ENCODE data around the gene TMX3. TPM values are rescaled to one million over a fixed set of nuclear protein-coding genes. Genes with fewer than 3 reads are reported as not detected.
A peak's percentile ranks its signal among the peaks of the same experiment; 100 is the strongest.

The TMX3 gene
- total and polyA plus RNA-seq, 12 donors: 17.8 to 46.6 (median 30.1) TPM

DNA sequence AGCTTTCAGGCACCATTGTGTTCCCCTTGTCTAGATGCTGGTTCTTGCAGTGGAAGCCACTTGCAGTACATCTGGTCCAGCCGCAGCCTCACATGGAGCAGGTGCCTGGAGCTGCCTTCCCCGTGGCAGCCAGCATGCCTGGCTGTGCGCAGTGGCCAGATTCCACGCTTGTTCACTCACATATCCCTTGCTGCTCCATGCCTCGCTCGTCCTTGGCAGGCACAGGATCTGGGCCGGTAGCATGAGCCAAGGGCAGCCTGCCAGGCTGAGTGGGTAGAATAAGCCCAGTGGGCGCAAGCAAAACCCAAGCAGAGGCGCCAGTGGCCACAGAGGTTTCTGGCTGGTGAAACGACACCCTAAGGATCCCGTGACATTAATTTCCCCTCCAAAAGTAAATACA lies 20.6 kb downstream of the TMX3 start:
- no peaks in the 10 kb centered on the region for H3K9me3 ChIP-seq (replicated peaks in 1 of 3)

DNA sequence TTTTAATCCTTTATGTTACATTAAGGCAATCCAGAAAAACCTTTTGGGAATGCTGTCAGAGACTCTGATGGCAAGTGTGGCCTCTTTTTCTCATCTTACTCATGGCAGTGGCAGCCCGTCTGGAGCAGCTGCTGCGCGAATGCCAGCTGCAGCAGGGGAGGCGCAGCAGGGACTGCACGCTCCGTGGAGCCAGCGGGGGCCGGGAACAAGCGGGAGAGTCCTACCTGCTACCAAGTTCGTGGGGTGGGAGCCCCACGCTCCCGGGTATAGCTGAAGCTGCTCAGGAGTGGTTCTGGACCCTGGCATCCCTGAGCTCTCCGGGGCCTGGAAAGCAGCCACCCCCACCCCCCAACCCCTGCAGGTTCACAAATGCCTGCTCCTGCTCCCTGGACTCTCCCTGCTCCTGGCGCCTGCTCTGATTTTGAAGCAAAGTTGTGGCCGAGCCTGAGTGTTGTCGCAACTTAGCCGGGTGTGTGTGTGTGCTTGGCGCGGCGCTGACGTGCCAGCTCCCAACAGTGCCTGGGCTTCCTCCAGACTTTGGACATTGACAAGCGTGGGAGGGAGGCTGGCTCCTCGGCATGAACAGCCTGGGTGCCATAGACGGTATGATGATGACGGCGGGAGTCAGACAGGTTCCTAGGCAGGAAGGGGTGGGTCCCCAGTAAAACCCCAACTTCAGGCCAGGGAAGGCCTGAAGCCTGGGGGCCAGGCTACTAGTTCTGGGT lies 21.7 kb downstream of the TMX3 start:
- Histone ChIP-seq H3K36me3 (replicated peaks in 1 of 2) (peaks cover 0 to 31% of the 10 kb centered on the region in 2 donors), H3K9me3 (replicated peaks in 1 of 3) (no peaks in the 10 kb centered on the region), H3K4me1 (replicated peaks in 1 of 2) (no peaks in the 10 kb centered on the region), H3K4me3 (no peak overlapping the region), H3K27ac (no peak overlapping the region), H3K27me3 (no peaks in the 10 kb centered on the region)
- no peak for TF ChIP-seq POLR2A (IDR thresholded peaks at IDR 0.05)
- TF ChIP-seq, protein P1, sequence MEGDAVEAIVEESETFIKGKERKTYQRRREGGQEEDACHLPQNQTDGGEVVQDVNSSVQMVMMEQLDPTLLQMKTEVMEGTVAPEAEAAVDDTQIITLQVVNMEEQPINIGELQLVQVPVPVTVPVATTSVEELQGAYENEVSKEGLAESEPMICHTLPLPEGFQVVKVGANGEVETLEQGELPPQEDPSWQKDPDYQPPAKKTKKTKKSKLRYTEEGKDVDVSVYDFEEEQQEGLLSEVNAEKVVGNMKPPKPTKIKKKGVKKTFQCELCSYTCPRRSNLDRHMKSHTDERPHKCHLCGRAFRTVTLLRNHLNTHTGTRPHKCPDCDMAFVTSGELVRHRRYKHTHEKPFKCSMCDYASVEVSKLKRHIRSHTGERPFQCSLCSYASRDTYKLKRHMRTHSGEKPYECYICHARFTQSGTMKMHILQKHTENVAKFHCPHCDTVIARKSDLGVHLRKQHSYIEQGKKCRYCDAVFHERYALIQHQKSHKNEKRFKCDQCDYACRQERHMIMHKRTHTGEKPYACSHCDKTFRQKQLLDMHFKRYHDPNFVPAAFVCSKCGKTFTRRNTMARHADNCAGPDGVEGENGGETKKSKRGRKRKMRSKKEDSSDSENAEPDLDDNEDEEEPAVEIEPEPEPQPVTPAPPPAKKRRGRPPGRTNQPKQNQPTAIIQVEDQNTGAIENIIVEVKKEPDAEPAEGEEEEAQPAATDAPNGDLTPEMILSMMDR (IDR thresholded peaks at IDR 0.05): no peak
- WGBS, 4 donors: 96 to 98% (median 98%) methylated on average over 11 to 26 of the region's 26 CpGs
- intact Hi-C loops (cut with DNase I): no loop called here
- DNase-seq: no peak

More for the DNA sequence above, 20.6 kb downstream of the TMX3 start:
- no peak for TF ChIP-seq POLR2A (IDR thresholded peaks at IDR 0.05)
- TF ChIP-seq, protein P1 (IDR thresholded peaks at IDR 0.05): no peak
- Histone ChIP-seq H3K4me1 (replicated peaks in 1 of 2) (no peaks in the 10 kb centered on the region), H3K27me3 (no peaks in the 10 kb centered on the region), H3K36me3 (replicated peaks in 1 of 2) (peaks cover 0 to 31% of the 10 kb centered on the region in 2 donors), H3K4me3 (no peak overlapping the region), H3K27ac (no peak overlapping the region)
- no peak for DNase-seq
- intact Hi-C loops (cut with DNase I): no loop called here
- WGBS, 4 donors: 88 to 95% (median 93%) methylated on average over 6 to 11 of the region's 11 CpGs

DNA sequence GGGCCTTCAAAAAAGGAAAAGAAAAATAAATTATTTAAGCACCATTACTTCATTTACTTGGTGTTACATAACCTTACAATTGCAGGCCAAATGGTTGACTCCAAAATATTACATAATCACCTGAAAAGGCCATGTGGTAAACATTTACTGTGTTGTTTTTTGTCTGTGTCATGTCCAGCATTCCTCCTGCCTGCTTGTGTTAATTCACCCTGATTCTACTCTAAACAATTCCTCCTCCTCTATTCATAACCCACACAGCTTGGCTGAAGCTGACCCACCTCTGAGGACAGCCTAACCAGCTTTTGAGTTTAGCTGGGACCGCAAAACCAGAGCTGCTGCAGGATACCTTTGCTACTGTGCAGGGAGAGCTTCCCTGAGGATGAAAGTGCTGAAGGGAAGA lies 35.4 kb downstream of the TMX3 start:
- Histone ChIP-seq H3K27ac (peak overlapping the region in 1 of 5 donors; percentile 4), H3K27me3 (no peaks in the 10 kb centered on the region), H3K9me3 (replicated peaks in 1 of 3) (peaks cover 0 to 4% (median 0%) of the 10 kb centered on the region in 3 donors), H3K36me3 (replicated peaks in 1 of 2) (peaks cover 0 to 36% of the 10 kb centered on the region in 2 donors), H3K4me3 (no peak overlapping the region), H3K4me1 (replicated peaks in 1 of 2) (peaks cover 0 to 6% of the 10 kb centered on the region in 2 donors)
- WGBS, 4 donors: 92 to 94% (median 93%) methylated on average over 1 of the region's 1 CpG
- intact Hi-C loops (cut with DNase I): no loop called here
- TF ChIP-seq, protein P1 (IDR thresholded peaks at IDR 0.05): no peak
- TF ChIP-seq POLR2A (IDR thresholded peaks at IDR 0.05): no peak
- DNase-seq: no peak

DNA sequence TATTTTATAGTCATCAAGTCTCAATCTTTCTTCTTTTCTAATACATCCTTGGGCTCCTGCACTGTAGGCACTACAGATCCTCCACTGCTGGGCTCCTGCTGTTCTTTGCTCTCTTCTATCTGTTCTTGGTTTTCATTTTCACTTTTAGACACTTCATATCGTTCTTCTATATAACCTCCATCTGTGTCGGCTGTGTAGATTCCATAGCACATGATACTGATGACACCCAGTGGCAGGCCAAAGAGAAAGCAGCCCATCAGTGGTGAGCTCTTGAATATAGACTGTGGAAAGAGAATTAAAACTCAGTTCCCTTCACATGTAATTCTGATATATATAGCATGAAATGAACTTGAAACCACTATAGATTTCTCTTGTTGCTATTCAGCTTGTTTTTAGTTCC lies 38.0 kb downstream of the TMX3 start:
- no peak overlapping the region for H3K27ac ChIP-seq
- peaks cover 0 to 6% of the 10 kb centered on the region in 2 donors for H3K4me1 ChIP-seq (replicated peaks in 1 of 2)
- no peak for TF ChIP-seq POLR2A (IDR thresholded peaks at IDR 0.05)
- TF ChIP-seq, protein P1 (IDR thresholded peaks at IDR 0.05): no peak
- H3K4me3 ChIP-seq: no peak overlapping the region
- intact Hi-C loops (cut with DNase I): no loop called here
- WGBS, 4 donors: 70 to 85% (median 74%) methylated on average over 2 of the region's 2 CpGs
- peaks cover 0 to 4% (median 0%) of the 10 kb centered on the region in 3 donors for H3K9me3 ChIP-seq (replicated peaks in 1 of 3)
- no peak for DNase-seq
- no peaks in the 10 kb centered on the region for H3K27me3 ChIP-seq
- H3K36me3 ChIP-seq (replicated peaks in 1 of 2): peaks cover 0 to 24% of the 10 kb centered on the region in 2 donors
